GM19025 (cell line): ENCODE data around the gene SLC4A5.
A peak's percentile ranks its signal among the peaks of the same experiment; 100 is the strongest.

ENCODE experiments used
- ATAC-seq: cut with Tn5 transposase; IDR thresholded peaks from one replicate; pipeline ENCODE4 v1.9.1; 2021; ENCODE audit warnings: mild to moderate bottlenecking, low read depth, moderate library complexity; ENCODE audit not compliant: unreplicated experiment

Gene SLC4A5

DNA sequence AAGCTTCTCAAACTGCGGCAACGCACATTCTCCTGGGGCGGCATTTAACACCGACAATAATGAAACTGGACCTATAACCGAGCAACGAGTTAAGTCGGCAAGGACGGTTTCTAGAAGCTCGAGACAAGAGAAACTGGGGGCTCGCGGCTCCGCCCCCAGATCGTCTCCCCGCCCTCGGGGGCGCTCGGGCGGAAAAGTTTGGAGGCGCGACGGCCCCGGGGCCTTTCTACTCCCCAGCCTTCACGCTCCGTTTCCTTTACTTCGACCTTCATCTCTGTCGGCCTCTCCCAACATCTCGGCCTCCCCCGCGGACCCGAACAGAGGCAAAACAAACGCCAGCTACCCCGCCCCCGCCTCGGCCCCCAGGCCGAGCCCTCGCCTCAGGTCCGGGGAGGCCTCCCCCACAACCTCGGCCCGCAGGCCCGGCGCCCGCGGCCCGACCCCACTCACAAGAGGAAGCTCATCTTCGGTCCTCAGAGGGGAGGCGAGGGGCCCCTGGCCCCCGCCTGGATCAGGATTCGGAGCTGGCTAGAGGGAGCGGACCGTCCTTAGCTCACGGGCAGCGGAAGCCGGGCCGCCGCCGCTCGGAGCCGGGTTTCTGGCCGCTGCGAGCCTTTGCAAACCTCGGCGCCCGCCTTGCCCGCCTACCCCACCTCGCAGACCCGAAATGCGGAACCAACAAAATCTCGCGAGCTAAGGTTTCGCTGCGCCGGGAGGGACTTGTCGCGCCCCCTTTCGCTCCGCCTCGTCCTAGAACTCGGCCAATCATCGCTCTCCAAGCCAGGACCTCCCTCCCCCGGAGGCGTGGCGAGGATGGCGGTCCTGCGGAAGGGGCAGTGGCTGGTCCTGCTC lies 164.8 kb downstream of the SLC4A5 start, which contains the start of gene MOB1A:
Gene MOB1A, minus strand, starts transcription at position 669 of the 852 bp plus-strand sequence. Its CDS starts 205 bp downstream, at position 464.
- peak; percentile 75 for ATAC-seq

DNA sequence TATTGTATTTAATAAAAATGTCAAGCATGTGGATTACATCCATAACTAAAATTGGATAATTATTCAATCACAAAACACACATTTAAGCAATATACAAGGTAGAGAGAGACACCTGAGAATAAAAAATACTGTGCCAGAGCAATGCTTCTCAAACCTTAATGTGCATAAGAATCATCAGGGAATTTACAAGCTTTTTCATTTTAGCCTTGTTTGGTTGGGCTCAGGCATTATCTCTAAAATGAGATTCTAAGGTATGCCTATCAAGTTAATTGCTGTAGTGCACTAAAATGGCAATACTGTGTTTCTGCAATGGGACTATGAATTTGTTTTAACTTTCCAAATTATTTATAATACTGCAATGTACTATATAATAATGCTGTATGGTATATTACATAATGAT lies 165.5 kb downstream of the SLC4A5 start:
- no peak for ATAC-seq

DNA sequence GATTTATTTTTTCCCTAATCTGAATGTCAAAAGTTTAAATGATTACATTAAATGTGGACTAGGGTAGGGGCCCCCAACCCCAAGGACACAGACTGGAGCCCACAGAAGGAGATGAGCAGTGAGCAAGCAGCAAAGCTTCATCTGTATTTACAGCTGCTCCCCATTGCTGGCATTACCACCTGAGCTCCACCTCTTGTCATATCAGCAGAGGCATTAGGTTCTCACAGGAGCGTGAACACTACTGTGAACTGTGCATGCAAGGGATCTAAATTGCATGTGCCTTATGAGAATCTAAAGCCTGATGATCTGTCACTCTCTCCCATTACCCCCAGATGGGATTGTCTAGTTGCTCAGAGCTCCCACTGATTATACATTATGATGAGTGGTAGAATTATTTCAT lies 168.3 kb downstream of the SLC4A5 start:
- no peak for ATAC-seq

DNA sequence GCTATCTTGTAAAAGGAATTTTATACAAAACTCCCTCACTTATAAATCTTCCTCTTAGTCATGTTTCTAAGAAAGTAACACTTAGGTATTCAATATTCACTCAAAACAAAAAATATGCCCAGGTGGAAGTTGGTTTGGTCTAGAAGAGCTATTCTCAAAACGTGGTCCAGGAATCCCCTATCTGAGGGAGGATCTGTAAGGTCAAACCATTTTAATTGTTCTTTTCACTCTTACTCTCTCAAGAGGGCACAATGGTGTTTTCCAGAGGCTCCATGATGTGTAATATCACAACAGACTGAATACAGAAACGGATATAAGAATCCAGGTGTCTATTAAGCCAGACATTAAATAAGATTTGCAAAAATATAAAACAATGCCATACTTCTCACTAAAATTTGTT lies 174.5 kb downstream of the SLC4A5 start:
- no peak for ATAC-seq
